Measurements from ENCODE around the gene SRRM3.

DNA sequence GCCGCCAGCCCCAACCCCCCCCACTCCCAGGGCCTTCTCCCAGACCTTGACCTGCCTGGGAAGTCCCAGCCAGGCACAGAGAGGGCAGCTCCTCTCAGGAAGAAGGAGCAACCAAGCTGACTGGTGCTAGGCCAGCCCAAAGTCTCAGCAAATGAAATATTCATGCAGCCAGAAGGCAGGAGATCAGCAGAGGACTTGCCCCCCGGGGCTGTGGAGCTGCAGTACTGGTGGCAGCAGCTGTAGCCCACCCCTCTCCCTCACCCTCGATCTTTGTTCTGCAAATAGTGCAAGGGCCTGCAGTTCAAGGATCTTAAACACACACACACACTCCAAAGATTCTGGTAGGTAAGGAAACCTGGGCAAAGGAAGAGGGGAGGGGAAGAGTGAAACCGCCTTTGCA is 3.5 kb upstream of the SRRM3 start:
- TF ChIP-seq CTCF (IDR thresholded peaks at IDR 0.05) (no peak), POLR2A (IDR thresholded peaks at IDR 0.05) (no peak)
